Peyer's patch (tissue), 4 donors: ENCODE results near the gene NVL. TPM values are rescaled to one million over a fixed set of nuclear protein-coding genes. Genes with fewer than 3 reads are reported as not detected.

Source experiments
- DNase-seq, 3 donors: peaks; one replicate each; pipeline ENCODE4 v3.0.0-alpha.2; 2017 to 2019
- H3K27ac ChIP-seq, 4 donors: fragments of 200-600 bp; sonication (generic); one replicate each; pipeline ENCODE4 v1.5.1; 2016 to 2019
- H3K27me3 ChIP-seq, 2 donors: fragments of 200-600 bp; sonication (generic); one replicate each; pipeline ENCODE4 v1.5.1; 2019
- H3K36me3 ChIP-seq, 3 donors: fragments of 200-600 bp; sonication (generic); one replicate each; pipeline ENCODE4 v1.5.1; 2016 to 2019
- H3K4me1 ChIP-seq, 4 donors: fragments of 200-600 bp; sonication (generic); one replicate each; pipeline ENCODE4 v1.5.1; 2016 to 2019
- H3K4me3 ChIP-seq, 4 donors: fragments of 200-600 bp; sonication (generic); 1 replicate in 3 of 4; 2 replicates in 1 of 4; pipeline ENCODE4 v1.5.1; 2016 to 2019; ENCODE audit warnings: mild to moderate bottlenecking in 1 of 4
- H3K9me3 ChIP-seq, 4 donors: fragments of 200-600 bp; sonication (generic); one replicate each; pipeline ENCODE4 v1.5.1; 2016 to 2019; ENCODE audit warnings: mild to moderate bottlenecking in 1 of 4
- POLR2A ChIP-seq, 2 donors: fragments of 450-650 bp; IDR thresholded peaks; one replicate each; pipeline ENCODE4 v1.5.1; 2017; ENCODE audit warnings: antibody characterized with exemption in 2 of 2, mild to moderate bottlenecking in 2 of 2, moderate library complexity in 2 of 2
- total RNA-seq, 4 donors: library from RNA; depleted of rRNA; stranded (reverse); fragments of >200 nt; gene quantifications; one replicate each; pipeline ENCODE4 v1.1.0, GENCODE V29; 2016
- TF ChIP-seq, protein P1 (sequence below), 6 experiments: fragments of 450-650 bp in 4 of 6; fragments of 200-600 bp in 2 of 6; sonication (generic) in 1 of 6; IDR thresholded peaks; one replicate each; pipeline ENCODE4 v1.5.1; 2017 to 2019; ENCODE audit warnings: antibody characterized with exemption in 6 of 6, mild to moderate bottlenecking in 3 of 6, moderate library complexity in 1 of 6

NVL gene
- total RNA-seq, 4 donors from 2014 or later: 26.6 to 96.6 (median 38.3) TPM

DNA sequence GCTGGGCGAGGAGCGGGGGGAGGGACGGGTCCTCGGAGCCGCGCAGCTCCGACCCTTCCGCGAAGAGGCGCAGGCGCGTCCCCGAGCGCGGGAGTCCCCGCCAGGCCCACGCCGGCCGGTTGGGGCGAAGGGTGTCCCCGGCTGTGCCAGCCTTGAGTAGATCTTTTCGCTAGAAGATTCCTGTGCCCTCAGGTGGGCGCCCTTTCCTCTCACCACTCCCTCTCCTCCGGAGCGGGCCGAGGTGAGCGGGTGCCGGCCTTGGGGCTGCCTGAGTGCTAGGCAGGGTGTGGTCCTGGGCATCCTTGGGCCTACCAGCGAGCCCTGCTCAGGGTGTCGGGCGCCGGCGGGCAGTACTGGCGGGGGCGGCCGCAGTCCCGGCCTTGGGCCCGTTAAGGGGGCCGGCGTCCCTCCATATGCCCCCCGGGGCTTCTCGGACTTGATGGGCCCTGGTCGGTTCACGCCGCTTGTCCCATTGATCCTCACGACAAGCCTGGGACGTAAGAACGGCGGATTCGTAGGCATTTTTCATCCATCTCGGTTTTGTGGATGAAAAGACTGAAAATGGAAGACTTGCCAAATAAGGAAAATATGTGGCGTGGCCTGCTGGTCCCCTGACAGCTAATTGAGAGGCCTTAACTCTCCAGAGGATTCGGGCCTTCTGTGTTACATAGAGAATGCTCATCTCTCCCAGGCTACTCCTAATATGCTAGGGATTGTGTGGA lies 146.2 kb downstream of the NVL start:
- peaks cover 0 to 19% (median 4%) of the 10 kb centered on the region in 4 donors for H3K4me1 ChIP-seq
- no peaks in the 10 kb centered on the region for H3K27me3 ChIP-seq
- peak overlapping the region; percentile 94 to 100 (median 96) for H3K27ac ChIP-seq
- no peaks in the 10 kb centered on the region for H3K9me3 ChIP-seq
- TF ChIP-seq POLR2A (IDR thresholded peaks at IDR 0.05): no peak
- TF ChIP-seq, protein P1, sequence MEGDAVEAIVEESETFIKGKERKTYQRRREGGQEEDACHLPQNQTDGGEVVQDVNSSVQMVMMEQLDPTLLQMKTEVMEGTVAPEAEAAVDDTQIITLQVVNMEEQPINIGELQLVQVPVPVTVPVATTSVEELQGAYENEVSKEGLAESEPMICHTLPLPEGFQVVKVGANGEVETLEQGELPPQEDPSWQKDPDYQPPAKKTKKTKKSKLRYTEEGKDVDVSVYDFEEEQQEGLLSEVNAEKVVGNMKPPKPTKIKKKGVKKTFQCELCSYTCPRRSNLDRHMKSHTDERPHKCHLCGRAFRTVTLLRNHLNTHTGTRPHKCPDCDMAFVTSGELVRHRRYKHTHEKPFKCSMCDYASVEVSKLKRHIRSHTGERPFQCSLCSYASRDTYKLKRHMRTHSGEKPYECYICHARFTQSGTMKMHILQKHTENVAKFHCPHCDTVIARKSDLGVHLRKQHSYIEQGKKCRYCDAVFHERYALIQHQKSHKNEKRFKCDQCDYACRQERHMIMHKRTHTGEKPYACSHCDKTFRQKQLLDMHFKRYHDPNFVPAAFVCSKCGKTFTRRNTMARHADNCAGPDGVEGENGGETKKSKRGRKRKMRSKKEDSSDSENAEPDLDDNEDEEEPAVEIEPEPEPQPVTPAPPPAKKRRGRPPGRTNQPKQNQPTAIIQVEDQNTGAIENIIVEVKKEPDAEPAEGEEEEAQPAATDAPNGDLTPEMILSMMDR (IDR thresholded peaks at IDR 0.05): no peak
- H3K36me3 ChIP-seq: no peaks in the 10 kb centered on the region
- peak overlapping the region; percentile 62 to 97 (median 90) for H3K4me3 ChIP-seq
- peak; percentile 53 to 76 (median 75) for DNase-seq

DNA sequence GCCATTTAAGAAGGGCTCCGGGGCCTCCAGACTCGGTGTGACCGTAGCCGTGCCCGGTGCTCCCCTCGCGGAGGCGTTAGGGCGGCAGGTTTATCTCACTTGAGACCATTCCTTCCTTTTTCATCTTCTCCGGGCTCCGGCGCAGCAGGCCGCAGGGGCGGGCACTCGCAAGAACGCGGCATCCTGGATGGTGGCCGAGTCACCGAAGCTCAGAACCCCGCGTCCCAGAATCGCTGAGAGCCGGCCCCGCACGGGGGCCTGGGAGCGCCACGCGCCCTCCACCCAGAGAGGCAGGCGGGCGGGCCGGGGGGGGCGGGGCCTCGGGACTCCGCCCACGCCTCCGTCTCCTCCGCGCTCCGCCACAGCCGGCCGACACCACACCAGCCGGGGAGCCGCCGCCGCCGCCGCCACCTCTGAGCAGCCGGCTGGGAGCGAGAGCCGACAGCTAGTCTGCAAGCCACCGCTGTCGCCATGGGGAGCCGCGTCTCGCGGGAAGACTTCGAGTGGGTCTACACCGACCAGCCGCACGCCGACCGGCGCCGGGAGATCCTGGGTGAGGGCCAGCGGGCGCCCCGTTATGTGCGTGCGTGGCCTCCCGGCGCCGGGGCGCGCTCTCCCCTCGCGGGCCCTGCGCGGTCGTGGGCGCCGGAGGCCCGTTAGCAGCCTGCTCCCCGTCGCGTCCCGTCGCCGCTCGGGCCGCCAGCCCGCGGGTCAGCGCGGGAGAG lies 146.9 kb downstream of the NVL start, which contains the start of gene DEGS1:
TSS of gene DEGS1 (plus strand) at position 375 of the 725 bp plus-strand sequence. CDS start at position 472, 97 bp downstream.
- peak; percentile 90 to 93 (median 90) for DNase-seq
- Histone ChIP-seq H3K4me3 (peak within 1 kb of the TSS; percentile 62 to 97 (median 90)), H3K27ac (peak within 1 kb of the TSS; percentile 94 to 100 (median 96)), H3K36me3 (no peaks in the 10 kb centered on the region), H3K9me3 (no peaks in the 10 kb centered on the region), H3K4me1 (peaks cover 0 to 19% (median 4%) of the 10 kb centered on the region in 4 donors), H3K27me3 (no peaks in the 10 kb centered on the region)
- TF ChIP-seq POLR2A (IDR thresholded peaks at IDR 0.05): peak; percentile 84 to 93
- TF ChIP-seq, protein P1 (IDR thresholded peaks at IDR 0.05): peak in 1 of 6 experiments; percentile 4

DNA sequence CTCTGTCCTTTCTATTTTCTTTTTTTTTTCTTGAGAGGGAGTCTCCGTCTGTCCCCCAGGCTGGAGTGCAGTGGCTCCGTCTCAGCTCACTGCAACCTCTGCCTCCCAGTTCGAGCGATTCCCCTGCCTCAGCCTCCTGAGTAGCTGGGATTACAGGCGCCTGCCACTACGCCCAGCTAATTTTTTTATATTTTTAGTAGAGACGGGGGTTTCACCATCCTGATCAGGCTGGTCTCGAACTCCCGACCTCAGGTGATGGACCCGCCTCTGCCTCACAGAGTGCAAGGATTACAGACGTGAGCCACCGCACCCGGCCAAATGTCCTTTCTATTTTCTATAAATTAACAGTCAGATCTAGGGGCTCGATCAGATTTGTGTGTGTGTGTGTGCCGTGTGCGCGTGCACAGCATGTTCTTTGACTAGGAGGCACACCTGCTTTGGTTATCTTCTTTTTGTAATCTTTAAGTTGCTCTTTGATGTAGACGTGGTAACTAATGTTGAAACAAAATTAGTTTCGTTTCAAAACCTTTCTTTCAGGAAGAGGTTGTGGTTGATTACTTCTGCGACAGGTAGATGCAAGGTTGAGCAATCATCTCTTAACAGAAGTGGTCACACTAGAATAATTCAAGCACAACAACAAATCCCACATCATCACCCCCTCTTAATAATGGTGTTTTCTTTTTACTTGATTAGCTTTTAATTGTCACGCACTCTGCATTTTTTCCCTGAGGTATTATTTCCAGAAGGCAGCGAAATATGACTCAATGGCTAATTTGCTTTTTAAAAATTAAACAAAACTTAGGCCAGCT lies 147.7 kb downstream of the NVL start:
- peaks cover 0 to 19% (median 4%) of the 10 kb centered on the region in 4 donors for H3K4me1 ChIP-seq
- TF ChIP-seq POLR2A (IDR thresholded peaks at IDR 0.05): no peak
- TF ChIP-seq, protein P1 (IDR thresholded peaks at IDR 0.05): no peak
- DNase-seq: peak in 2 of 3 donors; percentile 48 to 71

DNA sequence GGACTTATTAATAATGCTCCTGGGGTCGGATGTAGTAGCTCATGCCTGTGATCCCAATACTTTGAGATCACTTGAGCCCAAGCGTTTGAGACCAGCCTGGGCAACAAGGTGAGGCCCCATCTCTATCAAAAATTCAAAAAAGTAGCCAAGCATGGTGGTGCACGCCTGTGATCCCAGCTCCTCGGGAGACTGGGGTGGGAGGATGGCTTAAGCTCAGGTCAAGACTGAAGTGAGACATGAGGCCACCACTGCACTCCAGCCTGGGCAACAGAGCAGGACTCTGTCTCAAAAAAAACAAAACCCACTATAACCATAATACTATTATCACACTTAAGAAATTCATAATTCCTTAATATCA lies 148.5 kb downstream of the NVL start:
- TF ChIP-seq POLR2A (IDR thresholded peaks at IDR 0.05): no peak
- TF ChIP-seq, protein P1 (IDR thresholded peaks at IDR 0.05): no peak
- no peaks in the 10 kb centered on the region for H3K27me3 ChIP-seq
- DNase-seq: no peak
- H3K27ac ChIP-seq: no peak overlapping the region
- peaks cover 0 to 19% (median 4%) of the 10 kb centered on the region in 4 donors for H3K4me1 ChIP-seq
- H3K36me3 ChIP-seq: no peaks in the 10 kb centered on the region
- H3K9me3 ChIP-seq: no peaks in the 10 kb centered on the region
- no peak overlapping the region for H3K4me3 ChIP-seq

More for the DNA sequence above, 147.7 kb downstream of the NVL start:
- Histone ChIP-seq H3K36me3 (no peaks in the 10 kb centered on the region), H3K27me3 (no peaks in the 10 kb centered on the region), H3K9me3 (no peaks in the 10 kb centered on the region), H3K27ac (peak overlapping the region; percentile 94 to 100 (median 96)), H3K4me3 (peak overlapping the region; percentile 62 to 97 (median 90))

DNA sequence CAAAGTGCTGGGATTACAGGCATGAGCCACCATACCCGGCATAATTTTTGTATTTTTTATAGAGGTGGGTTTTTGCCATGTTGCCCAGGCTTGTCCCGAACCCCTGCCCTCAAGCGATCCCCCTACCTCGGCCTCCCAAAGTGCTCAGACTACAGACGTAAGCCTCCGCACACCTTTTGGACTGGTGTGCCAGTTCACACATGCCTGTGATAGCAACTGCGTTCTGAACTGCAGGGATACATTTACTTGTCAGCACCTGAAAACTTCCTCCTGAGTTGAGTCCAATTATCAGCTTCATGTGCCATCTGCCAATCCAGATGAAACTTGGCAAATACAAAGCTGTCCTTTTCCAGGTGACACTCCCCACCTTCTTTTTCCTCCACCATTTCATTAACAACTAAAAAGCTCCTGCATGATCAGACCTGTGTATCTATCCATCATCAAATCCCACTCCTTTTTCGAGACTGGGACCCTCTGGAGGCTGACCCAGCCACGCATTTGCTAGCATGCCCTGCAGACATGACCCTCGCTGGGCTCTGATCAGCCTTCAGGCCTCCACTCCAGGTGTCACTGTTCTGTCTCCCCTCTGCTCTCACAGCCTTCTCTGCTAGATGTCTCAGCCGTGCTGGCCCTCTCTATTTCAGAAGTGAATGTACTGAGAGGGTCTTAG lies 149.1 kb downstream of the NVL start:
- no peak overlapping the region for H3K4me3 ChIP-seq
- no peaks in the 10 kb centered on the region for H3K9me3 ChIP-seq
- H3K36me3 ChIP-seq: no peaks in the 10 kb centered on the region
- H3K27me3 ChIP-seq: no peaks in the 10 kb centered on the region
- H3K4me1 ChIP-seq: peaks cover 0 to 19% (median 2%) of the 10 kb centered on the region in 4 donors
- H3K27ac ChIP-seq: no peak overlapping the region
- DNase-seq: no peak
- TF ChIP-seq, protein P1 (IDR thresholded peaks at IDR 0.05): no peak
- no peak for TF ChIP-seq POLR2A (IDR thresholded peaks at IDR 0.05)
